HepG2 (cell line): Measurements from ENCODE around the gene HSPE1. TPM values are rescaled to one million over a fixed set of nuclear protein-coding genes. Genes with fewer than 3 reads are reported as not detected.

Experiments
- ARNTL ChIP-seq: sonication (generic); formaldehyde crosslinking; IDR thresholded peaks from 2 replicates; pipeline ENCODE4 v1.4.0; 2020; ENCODE audit warnings: mild to moderate bottlenecking, missing genetic modification reagents
- ATRX ChIP-seq: sonication (generic); formaldehyde crosslinking; IDR thresholded peaks from 2 replicates; pipeline ENCODE4 v1.4.0; 2020; ENCODE audit warnings: missing genetic modification reagents, borderline replicate concordance
- CAMTA2 ChIP-seq: sonication (generic); formaldehyde crosslinking; IDR thresholded peaks from 2 replicates; pipeline ENCODE4 v1.4.0; 2020; ENCODE audit warnings: mild to moderate bottlenecking, missing genetic modification reagents, borderline replicate concordance
- CREB3 ChIP-seq: sonication (generic); formaldehyde crosslinking; IDR thresholded peaks from 2 replicates; pipeline ENCODE4 v1.5.0; 2020; ENCODE audit warnings: missing genetic modification reagents
- EED ChIP-seq: sonication (generic); formaldehyde crosslinking; IDR thresholded peaks from 2 replicates; pipeline ENCODE4 v1.5.0; 2020; ENCODE audit warnings: mild to moderate bottlenecking, missing genetic modification reagents
- FOXP4 ChIP-seq: sonication (generic); formaldehyde crosslinking; IDR thresholded peaks from 2 replicates; pipeline ENCODE4 v1.4.0; 2020; ENCODE audit warnings: missing genetic modification reagents
- GRHL1 ChIP-seq: sonication (generic); formaldehyde crosslinking; conservative IDR thresholded peaks from 2 replicates; pipeline ENCODE4 v1.8.0; 2022; ENCODE audit warnings: missing genetic modification reagents
- MBNL3 ChIP-seq: fragments of 250-450 bp; sonication (Bioruptor Pico); conservative IDR thresholded peaks from 2 replicates; pipeline ENCODE4 v1.8.0; 2022; ENCODE audit warnings: mild to moderate bottlenecking, inconsistent platforms
- MTF2 ChIP-seq: sonication (generic); formaldehyde crosslinking; IDR thresholded peaks from 2 replicates; pipeline ENCODE4 v1.5.0; 2020; ENCODE audit warnings: missing genetic modification reagents, borderline replicate concordance
- POLR2A ChIP-seq, 2 experiments: IDR thresholded peaks; 2 replicates each; pipeline ENCODE4 v1.6.1; 2011; ENCODE audit warnings: low read depth in 2 of 2, low read length in 2 of 2, mild to moderate bottlenecking in 1 of 2, moderate library complexity in 1 of 2; ENCODE audit not compliant: insufficient read depth in 1 of 2
- RBFOX2 ChIP-seq: fragments of 200-400 bp; formaldehyde crosslinking; IDR thresholded peaks from 2 replicates; pipeline ENCODE4 v1.6.1; 2017; ENCODE audit warnings: low read depth, mild to moderate bottlenecking, low read length
- REPIN1 ChIP-seq: sonication (generic); formaldehyde crosslinking; IDR thresholded peaks from 2 replicates; pipeline ENCODE4 v1.8.0; 2022; ENCODE audit warnings: missing genetic modification reagents, low read depth, mild to moderate bottlenecking, borderline replicate concordance
- RXRA ChIP-seq: sonication (generic); formaldehyde crosslinking; IDR thresholded peaks from 2 replicates; pipeline ENCODE4 v1.5.1; 2020; ENCODE audit warnings: missing genetic modification reagents
- SYNCRIP ChIP-seq: fragments of 200-400 bp; formaldehyde crosslinking; IDR thresholded peaks from 2 replicates; pipeline ENCODE4 v1.6.1; 2018; ENCODE audit warnings: mild to moderate bottlenecking, low read depth, low read length; ENCODE audit not compliant: insufficient read depth
- ZBTB3 ChIP-seq: sonication (generic); formaldehyde crosslinking; IDR thresholded peaks from 2 replicates; pipeline ENCODE4 v1.4.0; 2020; ENCODE audit warnings: low read depth, mild to moderate bottlenecking, moderate library complexity, missing genetic modification reagents, borderline replicate concordance
- ZFP36 ChIP-seq: fragments of 150-350 bp; IDR thresholded peaks from 2 replicates; pipeline ENCODE4 v1.6.1; 2018; ENCODE audit warnings: borderline replicate concordance, low read length, low read depth; ENCODE audit not compliant: partially characterized antibody
- ZKSCAN8 ChIP-seq: IDR thresholded peaks from 2 replicates; pipeline ENCODE4 v1.6.1; 2016; ENCODE audit warnings: borderline replicate concordance, missing genetic modification reagents, missing compliant biosample characterization
- ZNF225 ChIP-seq: sonication (generic); formaldehyde crosslinking; IDR thresholded peaks from 2 replicates; pipeline ENCODE4 v1.4.0; 2020; ENCODE audit warnings: mild to moderate bottlenecking, missing genetic modification reagents
- ZNF367 ChIP-seq: sonication (generic); formaldehyde crosslinking; IDR thresholded peaks from 2 replicates; pipeline ENCODE4 v1.4.0; 2020; ENCODE audit warnings: missing genetic modification reagents, borderline replicate concordance
- ZNF430 ChIP-seq: sonication (generic); formaldehyde crosslinking; IDR thresholded peaks from 2 replicates; pipeline ENCODE4 v1.9.0; 2021; ENCODE audit warnings: mild to moderate bottlenecking, missing genetic modification reagents
- ZNF710 ChIP-seq: sonication (generic); formaldehyde crosslinking; IDR thresholded peaks from 2 replicates; pipeline ENCODE4 v1.5.0; 2020; ENCODE audit warnings: mild to moderate bottlenecking, missing genetic modification reagents, borderline replicate concordance
- ZNF747 ChIP-seq: sonication (generic); formaldehyde crosslinking; IDR thresholded peaks from 2 replicates; pipeline ENCODE4 v1.8.1; 2023; ENCODE audit warnings: missing genetic modification reagents, mild to moderate bottlenecking, borderline replicate concordance
- ZSCAN22 ChIP-seq: sonication (generic); formaldehyde crosslinking; IDR thresholded peaks from 2 replicates; pipeline ENCODE4 v1.4.0; 2020; ENCODE audit warnings: mild to moderate bottlenecking, missing genetic modification reagents
- polyA plus RNA-seq, 8 experiments: library from polyadenylated mRNA; depleted of rRNA in 3 of 8; stranded (reverse) in 7 of 8; unstranded in 1 of 8; fragments of >200 nt; fragmentation: Illumina TruSeq in 4 of 8; extraction: Trizol in 4 of 8; gene quantifications; 2 replicates each; pipeline versions ENCODE4 v1.2.1 to v1.2.3, GENCODE V29; 2011 to 2016; ENCODE audit warnings: low read depth in 4 of 8, missing spikeins in 1 of 8, mixed read lengths in 1 of 8; ENCODE audit not compliant: insufficient read depth in 1 of 8
- total RNA-seq, 5 experiments: library from RNA; depleted of rRNA; stranded (reverse); fragments of >200 nt; fragmentation: Illumina TruSeq; extraction: Trizol; gene quantifications; 2 replicates each; pipeline ENCODE4 v1.2.3, GENCODE V29; 2016; ENCODE audit warnings: low read depth in 1 of 5

HSPE1 gene
- total and polyA plus RNA-seq, 2 of the 13 experiments (the other 11 are each of a cell fraction or from before 2014, with no cell fraction given): 244 to 823 TPM

- TF ChIP-seq ZFP36 (no peak), REPIN1 (CRISPR knock-in tag) (no peak; the same call in 1 of the 2 replicates), ZNF225 (CRISPR knock-in tag) (peak; percentile 90), EED (CRISPR knock-in tag) (peak; percentile 86), FOXP4 (CRISPR knock-in tag) (peak; percentile 65; the same call in 1 of the 2 replicates), ZNF430 (CRISPR knock-in tag) (peak; percentile 82), POLR2A (IDR thresholded peaks at IDR 0.05; ENCODE audit: insufficient read depth in 1 of 2, low read depth in 2 of 2, low read length in 2 of 2) (peak; percentile 72 to 97), RXRA (CRISPR knock-in tag) (peak; percentile 55), ZNF367 (CRISPR knock-in tag) (peak; percentile 66; the same call in 1 of the 2 replicates), ZBTB3 (CRISPR knock-in tag) (0 out of 2 replicates have a peak, but pooled peaks have one; percentile 40), ARNTL (peak; percentile 64), ZNF747 (CRISPR knock-in tag) (no peak), ATRX (CRISPR knock-in tag) (no peak), ZSCAN22 (CRISPR knock-in tag) (no peak), SYNCRIP (no peak), MBNL3 (CRISPR knock-in tag) (no peak), ZKSCAN8 (peak; percentile 57; the same call in 1 of the 2 replicates), MTF2 (CRISPR knock-in tag) (0 out of 2 replicates have a peak, but pooled peaks have one; percentile 66), GRHL1 (CRISPR knock-in tag) (no peak), CAMTA2 (CRISPR knock-in tag) (peak; percentile 90), RBFOX2 (peak; percentile 96), CREB3 (CRISPR knock-in tag) (peak; percentile 84), ZNF710 (CRISPR knock-in tag) (peak; percentile 88)
Measured at GRCh38 chr2:197453123-197453913, 46.9 kb upstream of the HSPE1 start, which contains the start of gene COQ10B (continued).
